ENCODE results near the gene CBY1. TPM values are rescaled to one million over a fixed set of nuclear protein-coding genes. Genes with fewer than 3 reads are reported as not detected.
"Not testable (repeated sequence)": the region's sequence is repeated elsewhere in the genome, so short reads cannot be mapped to it uniquely, and the experiment has no call there.

CBY1 gene
- total RNA-seq, 2 donors from 2014 or later = 40.7 to 60.9 TPM

DNA sequence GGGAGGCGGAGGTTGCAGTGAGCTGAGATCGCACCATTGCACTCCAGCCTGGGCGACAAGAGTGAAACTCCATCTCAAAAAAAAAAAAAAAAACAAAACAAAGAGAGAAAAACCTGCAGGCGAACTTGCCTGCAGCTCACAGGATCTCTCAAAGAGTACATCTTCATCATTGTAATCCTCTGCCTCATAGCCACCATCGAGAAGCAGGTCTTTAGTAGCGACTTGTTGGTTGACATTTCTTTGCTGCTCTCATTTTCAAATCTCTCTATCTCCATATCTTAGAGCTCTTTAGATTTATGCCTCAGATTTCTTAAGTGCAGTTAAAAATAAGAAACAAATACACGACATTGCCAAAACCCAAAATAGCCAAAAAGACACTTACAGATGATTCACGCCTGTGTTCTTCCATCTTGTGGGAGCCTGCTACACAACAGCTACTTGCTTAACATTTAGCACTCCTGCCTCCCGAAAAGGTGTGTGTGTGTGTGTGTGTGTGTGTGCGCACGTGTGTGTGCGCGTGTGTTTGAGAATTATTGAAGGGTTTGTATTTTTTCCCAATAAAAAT, 14.9 kb upstream of the CBY1 start:
- Mint-ChIP-seq H3K36me3 (ENCODE audit: low read depth) (peaks cover 45% of the 10 kb centered on the region), H3K4me1 (no peaks in the 10 kb centered on the region), H3K27ac (no peak overlapping the region), H3K9me3 (no peaks in the 10 kb centered on the region), H3K4me3 (no peak overlapping the region), H3K27me3 (ENCODE audit: insufficient read depth) (no peaks in the 10 kb centered on the region)
- no peak overlapping the region for H3K4me3 ChIP-seq (ENCODE audit: low read length)
- no peaks in the 10 kb centered on the region for H3K4me1 ChIP-seq (ENCODE audit: control insufficient read depth, insufficient read depth, low read length)
- no peak for DNase-seq
- H3K27ac ChIP-seq (ENCODE audit: low read depth, low read length) = no peak overlapping the region
- no peaks in the 10 kb centered on the region for H3K9me3 ChIP-seq (ENCODE audit: control insufficient read depth, low read length)
- TF ChIP-seq, protein P1, sequence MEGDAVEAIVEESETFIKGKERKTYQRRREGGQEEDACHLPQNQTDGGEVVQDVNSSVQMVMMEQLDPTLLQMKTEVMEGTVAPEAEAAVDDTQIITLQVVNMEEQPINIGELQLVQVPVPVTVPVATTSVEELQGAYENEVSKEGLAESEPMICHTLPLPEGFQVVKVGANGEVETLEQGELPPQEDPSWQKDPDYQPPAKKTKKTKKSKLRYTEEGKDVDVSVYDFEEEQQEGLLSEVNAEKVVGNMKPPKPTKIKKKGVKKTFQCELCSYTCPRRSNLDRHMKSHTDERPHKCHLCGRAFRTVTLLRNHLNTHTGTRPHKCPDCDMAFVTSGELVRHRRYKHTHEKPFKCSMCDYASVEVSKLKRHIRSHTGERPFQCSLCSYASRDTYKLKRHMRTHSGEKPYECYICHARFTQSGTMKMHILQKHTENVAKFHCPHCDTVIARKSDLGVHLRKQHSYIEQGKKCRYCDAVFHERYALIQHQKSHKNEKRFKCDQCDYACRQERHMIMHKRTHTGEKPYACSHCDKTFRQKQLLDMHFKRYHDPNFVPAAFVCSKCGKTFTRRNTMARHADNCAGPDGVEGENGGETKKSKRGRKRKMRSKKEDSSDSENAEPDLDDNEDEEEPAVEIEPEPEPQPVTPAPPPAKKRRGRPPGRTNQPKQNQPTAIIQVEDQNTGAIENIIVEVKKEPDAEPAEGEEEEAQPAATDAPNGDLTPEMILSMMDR (conservative IDR thresholded peaks at IDR 0.05) = no peak
- 93 to 96% methylated on average over 3 to 8 of the region's 13 CpGs for WGBS, 2 experiments (ENCODE audit: insufficient coverage in 1 of 2, insufficient read length in 1 of 2)
- H3K27me3 ChIP-seq (ENCODE audit: control insufficient read depth, insufficient read depth, low read length, poor library complexity, severe bottlenecking) = no peaks in the 10 kb centered on the region
- H3K9ac ChIP-seq (ENCODE audit: extremely low read depth, low read length, poor library complexity, severe bottlenecking) = no peak overlapping the region
- peaks cover 43% of the 10 kb centered on the region for H3K36me3 ChIP-seq (ENCODE audit: control insufficient read depth, insufficient read depth, low read length)

DNA sequence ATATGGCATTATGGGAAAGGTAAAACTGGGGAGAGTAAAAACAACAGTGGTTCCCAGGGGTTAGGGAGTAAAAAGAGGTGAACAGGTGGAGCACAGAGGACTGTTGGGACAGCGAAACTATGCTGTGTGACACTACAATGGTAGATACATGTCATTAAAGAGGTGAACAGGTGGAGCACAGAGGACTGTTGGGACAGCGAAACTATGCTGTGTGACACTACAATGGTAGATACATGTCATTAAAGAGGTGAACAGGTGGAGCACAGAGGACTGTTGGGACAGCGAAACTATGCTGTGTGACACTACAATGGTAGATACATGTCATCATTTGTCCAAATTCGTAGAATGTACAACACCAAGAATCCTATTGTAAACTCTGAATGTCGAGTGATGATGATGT, 12.2 kb upstream of the CBY1 start:
- H3K4me1 Mint-ChIP-seq; H3K9me3 Mint-ChIP-seq; H3K27me3 ChIP-seq (ENCODE audit: control insufficient read depth, insufficient read depth, low read length, poor library complexity, severe bottlenecking); H3K27ac Mint-ChIP-seq; H3K27me3 Mint-ChIP-seq (ENCODE audit: insufficient read depth); H3K9me3 ChIP-seq (ENCODE audit: control insufficient read depth, low read length); H3K4me3 ChIP-seq (ENCODE audit: low read length); DNase-seq; H3K9ac ChIP-seq (ENCODE audit: extremely low read depth, low read length, poor library complexity, severe bottlenecking); H3K27ac ChIP-seq (ENCODE audit: low read depth, low read length); H3K4me1 ChIP-seq (ENCODE audit: control insufficient read depth, insufficient read depth, low read length); H3K4me3 Mint-ChIP-seq: not testable (repeated sequence)
- 91 to 92% methylated on average over 1 to 5 of the region's 5 CpGs for WGBS, 2 experiments (ENCODE audit: insufficient coverage in 1 of 2, insufficient read length in 1 of 2)
- H3K36me3 Mint-ChIP-seq (ENCODE audit: low read depth) = peaks cover 45% of the 10 kb centered on the region
- H3K36me3 ChIP-seq (ENCODE audit: control insufficient read depth, insufficient read depth, low read length) = peaks cover 30% of the 10 kb centered on the region

DNA sequence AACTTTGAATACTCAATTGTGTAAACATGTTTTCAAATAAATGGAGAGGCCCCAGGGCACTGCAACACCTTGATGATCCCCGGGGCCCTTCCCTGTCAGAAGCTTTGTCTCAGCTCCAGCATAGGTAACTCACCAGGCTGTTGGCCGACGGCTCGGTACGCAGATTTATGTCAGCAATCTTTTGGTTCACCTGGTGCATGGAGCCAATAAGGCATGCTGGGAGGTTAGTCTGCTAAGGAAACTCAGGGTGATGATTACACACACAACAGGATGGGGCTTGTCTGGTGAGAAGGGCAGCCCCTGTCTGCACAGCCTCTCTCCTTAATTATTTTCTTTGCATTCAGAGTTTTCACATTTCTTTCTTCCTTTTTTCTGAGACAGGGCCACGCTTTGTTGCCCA, 11.0 kb upstream of the CBY1 start:
- peaks cover 27% of the 10 kb centered on the region for H3K36me3 ChIP-seq (ENCODE audit: control insufficient read depth, insufficient read depth, low read length)
- no peak overlapping the region for H3K27ac ChIP-seq (ENCODE audit: low read depth, low read length)
- H3K9me3 ChIP-seq (ENCODE audit: control insufficient read depth, low read length) = no peaks in the 10 kb centered on the region
- H3K4me1 ChIP-seq (ENCODE audit: control insufficient read depth, insufficient read depth, low read length) = no peaks in the 10 kb centered on the region
- H3K9ac ChIP-seq (ENCODE audit: extremely low read depth, low read length, poor library complexity, severe bottlenecking) = no peak overlapping the region
- TF ChIP-seq, protein P1 (conservative IDR thresholded peaks at IDR 0.05) = no peak
- Mint-ChIP-seq H3K36me3 (ENCODE audit: low read depth) (peaks cover 43% of the 10 kb centered on the region), H3K4me3 (no peak overlapping the region), H3K9me3 (no peaks in the 10 kb centered on the region), H3K4me1 (no peaks in the 10 kb centered on the region), H3K27me3 (ENCODE audit: insufficient read depth) (no peaks in the 10 kb centered on the region), H3K27ac (no peak overlapping the region)
- WGBS, 2 experiments (ENCODE audit: insufficient coverage in 1 of 2, insufficient read length in 1 of 2) = 90% methylated on average over 2 to 6 of the region's 6 CpGs
- no peaks in the 10 kb centered on the region for H3K27me3 ChIP-seq (ENCODE audit: control insufficient read depth, insufficient read depth, low read length, poor library complexity, severe bottlenecking)
- no peak for DNase-seq
- no peak overlapping the region for H3K4me3 ChIP-seq (ENCODE audit: low read length)
